GM12891 (cell line): ENCODE results near the gene GRAMD2A.

Source experiments
- PAX5 ChIP-seq: IDR thresholded peaks from 2 replicates; pipeline ENCODE4 v1.6.1; 2011; ENCODE audit warnings: low read length, moderate library complexity, mild to moderate bottlenecking; ENCODE audit not compliant: insufficient read depth, severe bottlenecking
- POLR2A ChIP-seq: IDR thresholded peaks from 2 replicates; pipeline ENCODE4 v1.6.1; 2011; ENCODE audit warnings: low read depth, low read length, control low read depth
- POLR2AphosphoS5 ChIP-seq: IDR thresholded peaks from 2 replicates; pipeline ENCODE4 v1.6.1; 2011; ENCODE audit warnings: low read depth, low read length, control low read depth
- POU2F2 ChIP-seq: IDR thresholded peaks from 2 replicates; pipeline ENCODE4 v1.6.1; 2011; ENCODE audit warnings: low read depth, mild to moderate bottlenecking, control low read depth, low read length, moderate library complexity
- TAF1 ChIP-seq: IDR thresholded peaks from 2 replicates; pipeline ENCODE4 v1.6.1; 2011; ENCODE audit warnings: low read depth, low read length, control low read depth

DNA sequence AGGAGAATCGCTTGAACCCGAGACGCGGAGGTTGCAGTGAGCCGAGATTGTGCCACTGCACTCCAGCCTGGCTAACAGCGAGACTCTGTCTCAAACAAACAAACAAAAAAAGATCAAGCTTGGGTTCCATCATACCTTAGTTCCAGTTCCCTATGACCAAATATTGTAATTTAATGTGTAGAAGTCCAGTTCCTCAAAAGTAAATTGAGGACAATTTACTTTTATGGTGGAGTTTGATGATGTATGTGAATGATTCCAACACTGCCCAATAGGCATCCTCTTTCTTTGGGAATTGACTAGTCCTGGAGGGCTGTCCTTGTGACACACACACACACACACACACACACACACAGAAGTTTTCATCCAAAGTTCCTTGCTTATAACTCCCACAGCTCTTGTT, 36.2 kb upstream of the GRAMD2A start:
- TF ChIP-seq POLR2A (no peak), PAX5 (no peak), POLR2AphosphoS5 (no peak), TAF1 (no peak), POU2F2 (no peak)
